Measurements from ENCODE around the gene TNC. TPM values are rescaled to one million over a fixed set of nuclear protein-coding genes. Genes with fewer than 3 reads are reported as not detected.

The TNC gene
- total and polyA plus RNA-seq, 2 donors (not counting 3 experiments of a cell fraction or from before 2014, with no cell fraction given), result 0.29 TPM; not detected in 1

- Histone ChIP-seq H3K36me3 (ENCODE audit: control insufficient read depth in 2 of 2, extremely low read depth in 1 of 2, insufficient read depth in 2 of 2, low read length in 2 of 2) (no peaks in the 10 kb centered on the region), H2AFZ (ENCODE audit: low read depth, low read length) (no peak overlapping the region), H3K4me3 (replicated peaks in 1 of 3; ENCODE audit: insufficient read depth in 1 of 3, low read depth in 1 of 3, low read length in 3 of 3) (no peak overlapping the region), H3K79me2 (ENCODE audit: control insufficient read depth, insufficient read depth, low read length) (no peaks in the 10 kb centered on the region), H3K4me2 (ENCODE audit: insufficient read depth, low read length) (no peak overlapping the region), H3K9me3 (replicated peaks; ENCODE audit: control insufficient read depth, insufficient read depth, low read length) (no peaks in the 10 kb centered on the region), H3K4me1 (ENCODE audit: control insufficient read depth, extremely low read depth, insufficient read depth, low read length) (no peaks in the 10 kb centered on the region), H3K27ac (ENCODE audit: insufficient read depth, low read depth, low read length) (no peak overlapping the region), H3K9me1 (replicated peaks; ENCODE audit: control insufficient read depth, extremely low read depth, insufficient read depth, low read length) (no peaks in the 10 kb centered on the region), H3K27me3 (ENCODE audit: control insufficient read depth in 2 of 2, insufficient read depth in 2 of 2, low read length in 2 of 2) (no peaks in the 10 kb centered on the region), H3K9ac (replicated peaks; ENCODE audit: extremely low read depth, insufficient read depth, low read length) (no peak overlapping the region), H4K20me1 (replicated peaks; ENCODE audit: control insufficient read depth, extremely low read depth, insufficient read depth, low read length) (no peaks in the 10 kb centered on the region)
- TF ChIP-seq POLR2A (IDR thresholded peaks at IDR 0.05; ENCODE audit: low read depth, low read length), result no peak
- TF ChIP-seq JUN (IDR thresholded peaks at IDR 0.05; ENCODE audit: borderline replicate concordance, insufficient read depth, insufficient read length, low read depth), result no peak
- TF ChIP-seq MYC (IDR thresholded peaks at IDR 0.05; ENCODE audit: low read depth, low read length), result no peak
- BruUV-seq (replicated peaks), result no TSS peak
- FAIRE-seq, result no peak
- intact Hi-C loops (cut with micrococcal nuclease), result no loop called here
- CTCF ChIA-PET, result no interaction called here
- DNase-seq (ENCODE audit: low read depth, low spot score), result no peak
- dilution Hi-C loops (cut with MboI; ENCODE audit: extremely low pct_ligation_motif_present, low sequenced_read_pairs), result no loop called here
- POLR2A ChIA-PET, result no interaction called here
Measured at GRCh38 chr9:115162946-115163345, 45.0 kb upstream of the TNC start.

GRCh38 chr9:115161446-115161845 lies 43.5 kb upstream of the TNC start:
- POLR2A ChIA-PET, result no interaction called here

More at GRCh38 chr9:115161446-115161845, 43.5 kb upstream of the TNC start:
- dilution Hi-C loops (cut with MboI; ENCODE audit: extremely low pct_ligation_motif_present, low sequenced_read_pairs), result no loop called here
- H3K36me3 ChIP-seq (ENCODE audit: control insufficient read depth in 2 of 2, extremely low read depth in 1 of 2, insufficient read depth in 2 of 2, low read length in 2 of 2), result no peaks in the 10 kb centered on the region
- no peak overlapping the region for H3K4me3 ChIP-seq (replicated peaks in 1 of 3; ENCODE audit: insufficient read depth in 1 of 3, low read depth in 1 of 3, low read length in 3 of 3)
- no peaks in the 10 kb centered on the region for H3K79me2 ChIP-seq (ENCODE audit: control insufficient read depth, insufficient read depth, low read length)
- intact Hi-C loops (cut with micrococcal nuclease), result no loop called here
- DNase-seq (ENCODE audit: low read depth, low spot score), result no peak
- no peaks in the 10 kb centered on the region for H4K20me1 ChIP-seq (replicated peaks; ENCODE audit: control insufficient read depth, extremely low read depth, insufficient read depth, low read length)
- TF ChIP-seq CTCF (IDR thresholded peaks at IDR 0.05; ENCODE audit: extremely low read depth in 1 of 2, insufficient read depth in 1 of 2, low read depth in 1 of 2, low read length in 2 of 2), result no peak
- no peak for TF ChIP-seq EZH2 (IDR thresholded peaks at IDR 0.05; ENCODE audit: borderline replicate concordance, low read depth, low read length, severe bottlenecking)
- no peak for TF ChIP-seq FOS (IDR thresholded peaks at IDR 0.05; ENCODE audit: borderline replicate concordance, insufficient read depth, low read length)
- TF ChIP-seq JUN (IDR thresholded peaks at IDR 0.05; ENCODE audit: borderline replicate concordance, insufficient read depth, insufficient read length, low read depth), result no peak
- no peak for TF ChIP-seq MAX (IDR thresholded peaks at IDR 0.05; ENCODE audit: insufficient read depth, insufficient read length)
- TF ChIP-seq POLR2A (IDR thresholded peaks at IDR 0.05; ENCODE audit: low read depth, low read length), result no peak
- no peak for TF ChIP-seq GATA2 (IDR thresholded peaks at IDR 0.05; ENCODE audit: insufficient read depth, insufficient read length, low read depth, low read length)
- TF ChIP-seq POLR2AphosphoS5 (IDR thresholded peaks at IDR 0.05; ENCODE audit: insufficient read depth, low read depth, low read length), result no peak
- TF ChIP-seq MYC (IDR thresholded peaks at IDR 0.05; ENCODE audit: low read depth, low read length), result no peak
- no peaks in the 10 kb centered on the region for H3K9me1 ChIP-seq (replicated peaks; ENCODE audit: control insufficient read depth, extremely low read depth, insufficient read depth, low read length)
- H3K4me2 ChIP-seq (ENCODE audit: insufficient read depth, low read length), result no peak overlapping the region
- no peak for FAIRE-seq
- H2AFZ ChIP-seq (ENCODE audit: low read depth, low read length), result no peak overlapping the region
- no peak overlapping the region for H3K27ac ChIP-seq (ENCODE audit: insufficient read depth, low read depth, low read length)
- H3K9me3 ChIP-seq (replicated peaks; ENCODE audit: control insufficient read depth, insufficient read depth, low read length), result no peaks in the 10 kb centered on the region
- H3K9ac ChIP-seq (replicated peaks; ENCODE audit: extremely low read depth, insufficient read depth, low read length), result no peak overlapping the region
- H3K27me3 ChIP-seq (ENCODE audit: control insufficient read depth in 2 of 2, insufficient read depth in 2 of 2, low read length in 2 of 2), result no peaks in the 10 kb centered on the region
- BruUV-seq (replicated peaks), result no TSS peak
- no peaks in the 10 kb centered on the region for H3K4me1 ChIP-seq (ENCODE audit: control insufficient read depth, extremely low read depth, insufficient read depth, low read length)
- CTCF ChIA-PET, result no interaction called here

Data from endothelial cell of umbilical vein (primary cell).